ENCODE results near the gene SMIM20. TPM values are rescaled to one million over a fixed set of nuclear protein-coding genes. Genes with fewer than 3 reads are reported as not detected.

The SMIM20 gene
- total and polyA plus RNA-seq, 2 of the 4 experiments (the other 2 are of a cell fraction), result 13.6 to 23.1 TPM

- H3K9me3 ChIP-seq (ENCODE audit: control insufficient read depth, insufficient read depth, low read length), result no peaks in the 10 kb centered on the region
- in situ Hi-C loops (cut with MboI; ENCODE audit: low sequenced_read_pairs), result no loop called here
- H3K14ac ChIP-seq (replicated peaks; ENCODE audit: low read depth, low read length), result no peak overlapping the region
- intact Hi-C loops (cut with micrococcal nuclease), result no loop called here
- no peak overlapping the region for H3K4me2 ChIP-seq (ENCODE audit: low read depth, low read length)
- WGBS, 2 experiments (ENCODE audit: extremely low coverage in 2 of 2, insufficient read length in 1 of 2), result 80% methylated on average over 1 of the region's 5 CpGs; no CpG with 5 or more reads in 1 of the 2 experiments
- H3K36me3 ChIP-seq (ENCODE audit: control insufficient read depth, insufficient read depth, low read length), result no peaks in the 10 kb centered on the region
- no peak overlapping the region for H2BK5ac ChIP-seq (ENCODE audit: low read depth, low read length, poor library complexity, severe bottlenecking)
- H3K9me1 ChIP-seq (ENCODE audit: insufficient read depth, low read length), result no peaks in the 10 kb centered on the region
- ATAC-seq (ENCODE audit: low read depth) (no peak), DNase-seq (no peak)
- H3K4me1 ChIP-seq (ENCODE audit: control insufficient read depth, insufficient read depth, low read length), result no peaks in the 10 kb centered on the region
- no peak overlapping the region for H4K8ac ChIP-seq (ENCODE audit: low read depth in 2 of 2, low read length in 2 of 2)
- no peak overlapping the region for H4K5ac ChIP-seq (ENCODE audit: low read depth, low read length)
- H2AK5ac ChIP-seq (ENCODE audit: low read depth, low read length), result 0 out of 2 replicates have a peak overlapping the region, but pooled peaks have one; percentile 6
- H3K18ac ChIP-seq (ENCODE audit: low read depth, low read length), result no peak overlapping the region
- dilution Hi-C loops (cut with HindIII; ENCODE audit: low sequenced_read_pairs, unreplicated experiment), result no loop called here
- no peak for TF ChIP-seq ELK1 (IDR thresholded peaks at IDR 0.05; ENCODE audit: borderline replicate concordance, low read depth, low read length)
- no peak for TF ChIP-seq MAFK (IDR thresholded peaks at IDR 0.05; ENCODE audit: low read depth, low read length)
- TF ChIP-seq NFE2L2 (IDR thresholded peaks at IDR 0.05; ENCODE audit: low read depth, low read length), result no peak
- no peak for TF ChIP-seq FOS (IDR thresholded peaks at IDR 0.05; ENCODE audit: low read depth, low read length)
- TF ChIP-seq BHLHE40 (IDR thresholded peaks at IDR 0.05; ENCODE audit: low read depth, low read length), result no peak
- no peak for TF ChIP-seq POLR2A (IDR thresholded peaks at IDR 0.05; ENCODE audit: low read depth, low read length)
- TF ChIP-seq RCOR1 (IDR thresholded peaks at IDR 0.05; ENCODE audit: insufficient replicate concordance, low read length), result no peak
- TF ChIP-seq CTCF (conservative IDR thresholded peaks at IDR 0.05; ENCODE audit: low read depth, low read length), result no peak
- TF ChIP-seq MAZ (IDR thresholded peaks at IDR 0.05; ENCODE audit: borderline replicate concordance, low read depth, low read length), result no peak
- no peak for TF ChIP-seq RFX5 (IDR thresholded peaks at IDR 0.05; ENCODE audit: low read depth, low read length)
- no peak for TF ChIP-seq RAD21 (IDR thresholded peaks at IDR 0.05; ENCODE audit: low read length)
- TF ChIP-seq CEBPB (IDR thresholded peaks at IDR 0.05; ENCODE audit: low read depth, low read length), result no peak
- no peak for TF ChIP-seq MXI1 (IDR thresholded peaks at IDR 0.05; ENCODE audit: borderline replicate concordance, low read depth, low read length)
- H2BK20ac ChIP-seq (ENCODE audit: low read depth, low read length), result no peak overlapping the region
- BruUV-seq (replicated peaks), result no TSS peak
- no peak overlapping the region for H2BK120ac ChIP-seq (ENCODE audit: low read depth, low read length)
- no peaks in the 10 kb centered on the region for H4K20me1 ChIP-seq (ENCODE audit: insufficient read depth, low read length)
- no peak overlapping the region for H2BK15ac ChIP-seq (ENCODE audit: low read depth, low read length)
- POLR2A ChIA-PET (ENCODE audit: unreplicated experiment), result no interaction called here
- no peak overlapping the region for H4K91ac ChIP-seq (ENCODE audit: insufficient read depth, low read depth, low read length)
- H3K23ac ChIP-seq (ENCODE audit: low read depth, low read length), result no peak overlapping the region
- CTCF ChIA-PET, result no interaction called here
- no peak overlapping the region for H3K9ac ChIP-seq (ENCODE audit: low read depth, low read length)
- H3K4ac ChIP-seq (ENCODE audit: low read depth, low read length), result no peak overlapping the region
- H3K79me1 ChIP-seq (ENCODE audit: low read depth in 1 of 2, low read length in 2 of 2), result no peaks in the 10 kb centered on the region
- no peak overlapping the region for H3K4me3 ChIP-seq (ENCODE audit: insufficient read depth, low read depth, low read length)
- no peak overlapping the region for H2AFZ ChIP-seq (replicated peaks; ENCODE audit: low read length, poor library complexity)
- H3K27me3 ChIP-seq (ENCODE audit: control insufficient read depth, insufficient read depth, low read length), result no peaks in the 10 kb centered on the region
- H3K27ac ChIP-seq (ENCODE audit: insufficient read depth, low read length), result no peak overlapping the region
- H3K56ac ChIP-seq (ENCODE audit: extremely low read depth, insufficient read depth, low read length), result no peak overlapping the region
- H2AK9ac ChIP-seq (replicated peaks; ENCODE audit: low read depth, low read length, poor library complexity), result no peak overlapping the region
Observed at GRCh38 chr4:25896776-25897539, 17.1 kb upstream of the SMIM20 start.

All from IMR-90 (cell line).